Measurements from ENCODE around the gene DNAH6.

DNAH6 gene

GRCh38 chr2:84639751-84640150, 123.5 kb downstream of the DNAH6 start:
- H3K36me3 ChIP-seq (ENCODE audit: control insufficient read depth, insufficient read depth, low read length): no peaks in the 10 kb centered on the region

GRCh38 chr2:84640411-84640810, 124.1 kb downstream of the DNAH6 start:
- H3K27me3 ChIP-seq (ENCODE audit: control insufficient read depth, insufficient read depth, low read length): no peaks in the 10 kb centered on the region
- no peaks in the 10 kb centered on the region for H3K9me3 ChIP-seq (ENCODE audit: control insufficient read depth, insufficient read depth, low read length)
- no peak overlapping the region for H3K9ac ChIP-seq (ENCODE audit: low read depth, low read length)
- H3K4me3 ChIP-seq (ENCODE audit: low read depth, low read length): no peak overlapping the region
- H3K36me3 ChIP-seq (ENCODE audit: control insufficient read depth, insufficient read depth, low read length): no peaks in the 10 kb centered on the region
- H3K4me1 ChIP-seq (ENCODE audit: control insufficient read depth, insufficient read depth, low read length): no peaks in the 10 kb centered on the region

More at GRCh38 chr2:84639751-84640150, 123.5 kb downstream of the DNAH6 start:
- H3K4me3 ChIP-seq (ENCODE audit: low read depth, low read length): no peak overlapping the region
- H3K27me3 ChIP-seq (ENCODE audit: control insufficient read depth, insufficient read depth, low read length): no peaks in the 10 kb centered on the region
- no peak overlapping the region for H3K9ac ChIP-seq (ENCODE audit: low read depth, low read length)
- H3K4me1 ChIP-seq (ENCODE audit: control insufficient read depth, insufficient read depth, low read length): no peaks in the 10 kb centered on the region
- no peaks in the 10 kb centered on the region for H3K9me3 ChIP-seq (ENCODE audit: control insufficient read depth, insufficient read depth, low read length)

GRCh38 chr2:84641021-84641420, 124.7 kb downstream of the DNAH6 start:
- Histone ChIP-seq H3K27me3 (ENCODE audit: control insufficient read depth, insufficient read depth, low read length) (no peaks in the 10 kb centered on the region), H3K4me1 (ENCODE audit: control insufficient read depth, insufficient read depth, low read length) (no peaks in the 10 kb centered on the region)

GRCh38 chr2:84643991-84644390, 127.7 kb downstream of the DNAH6 start:
- Histone ChIP-seq H3K27me3 (ENCODE audit: control insufficient read depth, insufficient read depth, low read length) (no peaks in the 10 kb centered on the region), H3K4me3 (ENCODE audit: low read depth, low read length) (no peak overlapping the region), H3K9me3 (ENCODE audit: control insufficient read depth, insufficient read depth, low read length) (no peaks in the 10 kb centered on the region), H3K9ac (ENCODE audit: low read depth, low read length) (no peak overlapping the region), H3K4me1 (ENCODE audit: control insufficient read depth, insufficient read depth, low read length) (no peaks in the 10 kb centered on the region), H3K36me3 (ENCODE audit: control insufficient read depth, insufficient read depth, low read length) (no peaks in the 10 kb centered on the region)

More at GRCh38 chr2:84641021-84641420, 124.7 kb downstream of the DNAH6 start:
- Histone ChIP-seq H3K4me3 (ENCODE audit: low read depth, low read length) (no peak overlapping the region), H3K36me3 (ENCODE audit: control insufficient read depth, insufficient read depth, low read length) (no peaks in the 10 kb centered on the region), H3K9me3 (ENCODE audit: control insufficient read depth, insufficient read depth, low read length) (no peaks in the 10 kb centered on the region), H3K9ac (ENCODE audit: low read depth, low read length) (no peak overlapping the region)

GRCh38 chr2:84646514-84646913, 130.2 kb downstream of the DNAH6 start:
- Histone ChIP-seq H3K36me3 (ENCODE audit: control insufficient read depth, insufficient read depth, low read length) (no peaks in the 10 kb centered on the region), H3K9ac (ENCODE audit: low read depth, low read length) (no peak overlapping the region), H3K4me3 (ENCODE audit: low read depth, low read length) (no peak overlapping the region), H3K4me1 (ENCODE audit: control insufficient read depth, insufficient read depth, low read length) (no peaks in the 10 kb centered on the region), H3K9me3 (ENCODE audit: control insufficient read depth, insufficient read depth, low read length) (no peaks in the 10 kb centered on the region), H3K27me3 (ENCODE audit: control insufficient read depth, insufficient read depth, low read length) (no peaks in the 10 kb centered on the region)

- H3K9ac ChIP-seq (ENCODE audit: low read depth, low read length): no peak overlapping the region
- no peaks in the 10 kb centered on the region for H3K27me3 ChIP-seq (ENCODE audit: control insufficient read depth, insufficient read depth, low read length)
- no peaks in the 10 kb centered on the region for H3K9me3 ChIP-seq (ENCODE audit: control insufficient read depth, insufficient read depth, low read length)
- no peaks in the 10 kb centered on the region for H3K4me1 ChIP-seq (ENCODE audit: control insufficient read depth, insufficient read depth, low read length)
- H3K4me3 ChIP-seq (ENCODE audit: low read depth, low read length): no peak overlapping the region
- H3K36me3 ChIP-seq (ENCODE audit: control insufficient read depth, insufficient read depth, low read length): no peaks in the 10 kb centered on the region
Observed at GRCh38 chr2:84647267-84647666, 131.0 kb downstream of the DNAH6 start.

- Histone ChIP-seq H3K9ac (ENCODE audit: low read depth, low read length) (no peak overlapping the region), H3K4me3 (ENCODE audit: low read depth, low read length) (no peak overlapping the region), H3K4me1 (ENCODE audit: control insufficient read depth, insufficient read depth, low read length) (no peaks in the 10 kb centered on the region), H3K36me3 (ENCODE audit: control insufficient read depth, insufficient read depth, low read length) (no peaks in the 10 kb centered on the region), H3K9me3 (ENCODE audit: control insufficient read depth, insufficient read depth, low read length) (no peaks in the 10 kb centered on the region), H3K27me3 (ENCODE audit: control insufficient read depth, insufficient read depth, low read length) (no peaks in the 10 kb centered on the region)
Observed at GRCh38 chr2:84649058-84649457, 132.8 kb downstream of the DNAH6 start.

- Histone ChIP-seq H3K4me3 (ENCODE audit: low read depth, low read length) (no peak overlapping the region), H3K9me3 (ENCODE audit: control insufficient read depth, insufficient read depth, low read length) (no peaks in the 10 kb centered on the region), H3K27me3 (ENCODE audit: control insufficient read depth, insufficient read depth, low read length) (no peaks in the 10 kb centered on the region), H3K9ac (ENCODE audit: low read depth, low read length) (no peak overlapping the region), H3K36me3 (ENCODE audit: control insufficient read depth, insufficient read depth, low read length) (no peaks in the 10 kb centered on the region), H3K4me1 (ENCODE audit: control insufficient read depth, insufficient read depth, low read length) (no peaks in the 10 kb centered on the region)
Observed at GRCh38 chr2:84649487-84650142, 133.3 kb downstream of the DNAH6 start.

- H3K9ac ChIP-seq (ENCODE audit: low read depth, low read length): no peak overlapping the region
- H3K4me3 ChIP-seq (ENCODE audit: low read depth, low read length): no peak overlapping the region
- no peaks in the 10 kb centered on the region for H3K36me3 ChIP-seq (ENCODE audit: control insufficient read depth, insufficient read depth, low read length)
- H3K27me3 ChIP-seq (ENCODE audit: control insufficient read depth, insufficient read depth, low read length): no peaks in the 10 kb centered on the region
- H3K4me1 ChIP-seq (ENCODE audit: control insufficient read depth, insufficient read depth, low read length): no peaks in the 10 kb centered on the region
- H3K9me3 ChIP-seq (ENCODE audit: control insufficient read depth, insufficient read depth, low read length): no peaks in the 10 kb centered on the region
Observed at GRCh38 chr2:84652431-84652830, 136.1 kb downstream of the DNAH6 start.

GRCh38 chr2:84653302-84653701, 137.0 kb downstream of the DNAH6 start:
- Histone ChIP-seq H3K9me3 (ENCODE audit: control insufficient read depth, insufficient read depth, low read length) (no peaks in the 10 kb centered on the region), H3K9ac (ENCODE audit: low read depth, low read length) (no peak overlapping the region), H3K36me3 (ENCODE audit: control insufficient read depth, insufficient read depth, low read length) (no peaks in the 10 kb centered on the region)

GRCh38 chr2:84654414-84654813, 138.1 kb downstream of the DNAH6 start:
- H3K9ac ChIP-seq (ENCODE audit: low read depth, low read length): no peak overlapping the region
- no peaks in the 10 kb centered on the region for H3K4me1 ChIP-seq (ENCODE audit: control insufficient read depth, insufficient read depth, low read length)
- no peaks in the 10 kb centered on the region for H3K36me3 ChIP-seq (ENCODE audit: control insufficient read depth, insufficient read depth, low read length)
- no peaks in the 10 kb centered on the region for H3K9me3 ChIP-seq (ENCODE audit: control insufficient read depth, insufficient read depth, low read length)
- H3K4me3 ChIP-seq (ENCODE audit: low read depth, low read length): no peak overlapping the region
- no peaks in the 10 kb centered on the region for H3K27me3 ChIP-seq (ENCODE audit: control insufficient read depth, insufficient read depth, low read length)

More at GRCh38 chr2:84653302-84653701, 137.0 kb downstream of the DNAH6 start:
- Histone ChIP-seq H3K27me3 (ENCODE audit: control insufficient read depth, insufficient read depth, low read length) (no peaks in the 10 kb centered on the region), H3K4me1 (ENCODE audit: control insufficient read depth, insufficient read depth, low read length) (no peaks in the 10 kb centered on the region), H3K4me3 (ENCODE audit: low read depth, low read length) (no peak overlapping the region)

GRCh38 chr2:84669122-84669521, 152.8 kb downstream of the DNAH6 start:
- no peak overlapping the region for H3K4me3 ChIP-seq (ENCODE audit: low read depth, low read length)
- H3K4me1 ChIP-seq (ENCODE audit: control insufficient read depth, insufficient read depth, low read length): no peaks in the 10 kb centered on the region
- H3K9ac ChIP-seq (ENCODE audit: low read depth, low read length): no peak overlapping the region
- no peaks in the 10 kb centered on the region for H3K27me3 ChIP-seq (ENCODE audit: control insufficient read depth, insufficient read depth, low read length)
- no peaks in the 10 kb centered on the region for H3K36me3 ChIP-seq (ENCODE audit: control insufficient read depth, insufficient read depth, low read length)
- no peaks in the 10 kb centered on the region for H3K9me3 ChIP-seq (ENCODE audit: control insufficient read depth, insufficient read depth, low read length)
